Liver (tissue), 3 donors: ENCODE data around the gene RPUSD4.

Experiments
- HNF4G ChIP-seq: IDR thresholded peaks from 2 replicates; pipeline ENCODE4 v1.6.1; 2016; ENCODE audit warnings: antibody characterized with exemption
- MAX ChIP-seq: IDR thresholded peaks from 2 replicates; pipeline ENCODE4 v1.6.1; 2016; ENCODE audit warnings: antibody characterized with exemption
- SP1 ChIP-seq: IDR thresholded peaks from 2 replicates; pipeline ENCODE4 v1.6.1; 2018; ENCODE audit warnings: antibody characterized with exemption, mild to moderate bottlenecking
- TF ChIP-seq, protein P1 (sequence below): fragments of 150-350 bp; IDR thresholded peaks from 2 replicates; pipeline ENCODE4 v1.5.1; 2017; ENCODE audit warnings: improper control_type of control experiment, low read depth, low read length; ENCODE audit not compliant: missing input control
- donor health status: healthy.
- donor health status: healthy.

- TF ChIP-seq SP1, result no peak
- TF ChIP-seq, protein P1, sequence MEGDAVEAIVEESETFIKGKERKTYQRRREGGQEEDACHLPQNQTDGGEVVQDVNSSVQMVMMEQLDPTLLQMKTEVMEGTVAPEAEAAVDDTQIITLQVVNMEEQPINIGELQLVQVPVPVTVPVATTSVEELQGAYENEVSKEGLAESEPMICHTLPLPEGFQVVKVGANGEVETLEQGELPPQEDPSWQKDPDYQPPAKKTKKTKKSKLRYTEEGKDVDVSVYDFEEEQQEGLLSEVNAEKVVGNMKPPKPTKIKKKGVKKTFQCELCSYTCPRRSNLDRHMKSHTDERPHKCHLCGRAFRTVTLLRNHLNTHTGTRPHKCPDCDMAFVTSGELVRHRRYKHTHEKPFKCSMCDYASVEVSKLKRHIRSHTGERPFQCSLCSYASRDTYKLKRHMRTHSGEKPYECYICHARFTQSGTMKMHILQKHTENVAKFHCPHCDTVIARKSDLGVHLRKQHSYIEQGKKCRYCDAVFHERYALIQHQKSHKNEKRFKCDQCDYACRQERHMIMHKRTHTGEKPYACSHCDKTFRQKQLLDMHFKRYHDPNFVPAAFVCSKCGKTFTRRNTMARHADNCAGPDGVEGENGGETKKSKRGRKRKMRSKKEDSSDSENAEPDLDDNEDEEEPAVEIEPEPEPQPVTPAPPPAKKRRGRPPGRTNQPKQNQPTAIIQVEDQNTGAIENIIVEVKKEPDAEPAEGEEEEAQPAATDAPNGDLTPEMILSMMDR, result no peak
- no peak for TF ChIP-seq MAX
- TF ChIP-seq HNF4G, result no peak
Measured at GRCh38 chr11:126217491-126217890, 6.0 kb upstream of the RPUSD4 start.
